Smooth muscle cell (in vitro differentiated cells): ENCODE measurements around the gene ZFHX3. TPM values are rescaled to one million over a fixed set of nuclear protein-coding genes. Genes with fewer than 3 reads are reported as not detected.

Experiments used
- DNase-seq: peaks from one replicate; lab custom pipeline; 2025; ENCODE audit not compliant: unreplicated experiment; lab: John Stamatoyannopoulos, UW
- H2AFZ ChIP-seq: fragments of 200-600 bp; sonication (generic); 2 replicates; pipeline ENCODE4 v1.6.0; 2016; ENCODE audit warnings: antibody characterized with exemption, low read depth, mild to moderate bottlenecking
- H3F3A ChIP-seq: fragments of 200-600 bp; sonication (generic); 2 replicates; pipeline ENCODE4 v1.6.0; 2017; ENCODE audit warnings: antibody characterized with exemption, low read depth
- H3K27ac ChIP-seq: fragments of 200-600 bp; sonication (generic); 2 replicates; pipeline ENCODE4 v1.5.1; 2016; ENCODE audit warnings: low read depth, mild to moderate bottlenecking
- H3K27me3 ChIP-seq: fragments of 200-600 bp; sonication (generic); 2 replicates; pipeline ENCODE4 v1.6.1; 2016; ENCODE audit warnings: low read depth, mild to moderate bottlenecking
- H3K36me3 ChIP-seq: fragments of 200-600 bp; sonication (generic); 2 replicates; pipeline ENCODE4 v1.5.1; 2016; ENCODE audit warnings: low read depth
- H3K4me1 ChIP-seq: fragments of 200-600 bp; sonication (generic); 2 replicates; pipeline ENCODE4 v1.5.1; 2016; ENCODE audit warnings: low read depth
- H3K4me2 ChIP-seq: fragments of 200-600 bp; sonication (generic); 2 replicates; pipeline ENCODE4 v1.6.0; 2016; ENCODE audit warnings: mild to moderate bottlenecking
- H3K4me3 ChIP-seq: fragments of 200-600 bp; sonication (generic); 2 replicates; pipeline ENCODE4 v1.5.1; 2016; ENCODE audit warnings: mild to moderate bottlenecking
- H3K79me2 ChIP-seq: fragments of 200-600 bp; sonication (generic); 2 replicates; pipeline ENCODE4 v1.6.0; 2016; ENCODE audit warnings: low read depth, mild to moderate bottlenecking
- H3K9ac ChIP-seq: fragments of 200-600 bp; sonication (generic); 2 replicates; pipeline ENCODE4 v1.6.0; 2016; ENCODE audit warnings: low read depth
- H3K9me3 ChIP-seq: fragments of 200-600 bp; sonication (generic); replicated peaks from 2 replicates; pipeline ENCODE4 v1.5.1; 2016; ENCODE audit warnings: low read depth
- H4K20me1 ChIP-seq: fragments of 200-600 bp; sonication (generic); 2 replicates; pipeline ENCODE4 v1.6.0; 2016; ENCODE audit warnings: low read depth
- CTCF ChIP-seq: fragments of 200-600 bp; sonication (generic); IDR thresholded peaks from 2 replicates; pipeline ENCODE4 v1.5.1; 2017; ENCODE audit warnings: borderline replicate concordance, mild to moderate bottlenecking, antibody characterized with exemption; ENCODE audit not compliant: insufficient read depth, poor library complexity, severe bottlenecking
- WGBS: methylation state at CpG from one replicate; pipeline ENCODE4 v1.1.7; 2016; ENCODE audit warnings: low lambda C conversion rate; 5-methylcytosine and 5-hydroxymethylcytosine counted together
- polyA plus RNA-seq: library from polyadenylated mRNA; unstranded; fragments of >200 nt; fragmentation: Nextera tagmentation; extraction: Ambion mirVana; gene quantifications from 2 replicates; pipeline ENCODE4 v1.2.1, GENCODE V29; 2016
- total RNA-seq: library from RNA; depleted of rRNA; stranded (reverse); fragments of >200 nt; gene quantifications from 2 replicates; pipeline ENCODE4 v1.2.3, GENCODE V29; 2014

Gene ZFHX3
- total and polyA plus RNA-seq, 2 experiments from 2014 or later: 3.1 to 9.8 TPM

GRCh38 chr16:72961863-72962262 lies 86.1 kb downstream of the ZFHX3 start:
- no peak overlapping the region for H3K27ac ChIP-seq
- no peaks in the 10 kb centered on the region for H3K36me3 ChIP-seq
- H3F3A ChIP-seq: no peaks in the 10 kb centered on the region
- H3K9ac ChIP-seq: no peak overlapping the region
- no peaks in the 10 kb centered on the region for H3K27me3 ChIP-seq
- WGBS: 92% methylated on average over 9 of the region's 9 CpGs
- H3K9me3 ChIP-seq: no peaks in the 10 kb centered on the region
- no peak for DNase-seq
- H3K79me2 ChIP-seq: peaks cover 9% of the 10 kb centered on the region
- no peak overlapping the region for H3K4me3 ChIP-seq
- peaks cover 11% of the 10 kb centered on the region for H3K4me1 ChIP-seq
- peaks cover 66% of the 10 kb centered on the region for H4K20me1 ChIP-seq
- no peak overlapping the region for H3K4me2 ChIP-seq
- H2AFZ ChIP-seq: no peak overlapping the region
- no peak for TF ChIP-seq CTCF

GRCh38 chr16:72961115-72961832 lies 86.7 kb downstream of the ZFHX3 start:
- Histone ChIP-seq H2AFZ (no peak overlapping the region), H3K4me2 (no peak overlapping the region), H3K4me3 (no peak overlapping the region), H3K36me3 (no peaks in the 10 kb centered on the region), H3K9me3 (no peaks in the 10 kb centered on the region), H3F3A (no peaks in the 10 kb centered on the region), H3K4me1 (peaks cover 11% of the 10 kb centered on the region), H3K27ac (no peak overlapping the region), H4K20me1 (peaks cover 68% of the 10 kb centered on the region), H3K79me2 (peaks cover 9% of the 10 kb centered on the region), H3K27me3 (no peaks in the 10 kb centered on the region), H3K9ac (no peak overlapping the region)
- peak; percentile 22 for TF ChIP-seq CTCF
- no peak for DNase-seq
- WGBS: 75% methylated on average over 20 of the region's 20 CpGs

- no peaks in the 10 kb centered on the region for H3K9me3 ChIP-seq
- no peak overlapping the region for H3K4me2 ChIP-seq
- H3K27ac ChIP-seq: no peak overlapping the region
- over 99% methylated on average over 18 of the region's 20 CpGs for WGBS
- no peak for TF ChIP-seq CTCF
- H3F3A ChIP-seq: no peaks in the 10 kb centered on the region
- peaks cover 60% of the 10 kb centered on the region for H4K20me1 ChIP-seq
- no peaks in the 10 kb centered on the region for H3K27me3 ChIP-seq
- peaks cover 11% of the 10 kb centered on the region for H3K4me1 ChIP-seq
- no peak overlapping the region for H2AFZ ChIP-seq
- peaks cover 9% of the 10 kb centered on the region for H3K79me2 ChIP-seq
- H3K4me3 ChIP-seq: no peak overlapping the region
- no peaks in the 10 kb centered on the region for H3K36me3 ChIP-seq
- no peak overlapping the region for H3K9ac ChIP-seq
- no peak for DNase-seq
Measured at GRCh38 chr16:72960101-72960500, 87.8 kb downstream of the ZFHX3 start.

- peaks cover 9% of the 10 kb centered on the region for H3K79me2 ChIP-seq
- no peak overlapping the region for H3K4me2 ChIP-seq
- peaks cover 61% of the 10 kb centered on the region for H4K20me1 ChIP-seq
- H3K4me3 ChIP-seq: no peak overlapping the region
- TF ChIP-seq CTCF: no peak
- no peak overlapping the region for H3K9ac ChIP-seq
- peaks cover 11% of the 10 kb centered on the region for H3K4me1 ChIP-seq
- no peak overlapping the region for H3K27ac ChIP-seq
- H2AFZ ChIP-seq: no peak overlapping the region
- WGBS: 95% methylated on average over 40 of the region's 46 CpGs
- no peaks in the 10 kb centered on the region for H3K36me3 ChIP-seq
- no peak for DNase-seq
- H3K27me3 ChIP-seq: no peaks in the 10 kb centered on the region
- H3K9me3 ChIP-seq: no peaks in the 10 kb centered on the region
- H3F3A ChIP-seq: no peaks in the 10 kb centered on the region
Measured at GRCh38 chr16:72959301-72959996, 88.5 kb downstream of the ZFHX3 start.
